ENCODE measurements around the gene IL1B. TPM values are rescaled to one million over a fixed set of nuclear protein-coding genes. Genes with fewer than 3 reads are reported as not detected.

Gene IL1B
- total RNA-seq, 1 experiment from 2014 or later: 4.3 TPM

- Histone ChIP-seq H3K27ac (no peak overlapping the region), H3K9me3 (replicated peaks) (no peaks in the 10 kb centered on the region), H3K4me1 (replicated peaks) (peaks cover 4% of the 10 kb centered on the region; the same call in 1 of the 2 replicates), H3K36me3 (no peaks in the 10 kb centered on the region), H3K4me3 (no peak overlapping the region), H3K27me3 (replicated peaks) (no peaks in the 10 kb centered on the region)
- no peak for DNase-seq (ENCODE audit: low read depth in 1 of 2, low spot score in 2 of 2)
These were observed 40.8 kb downstream of the IL1B start for GRCh38 chr2:112795774-112796173.

GRCh38 chr2:112794841-112795240, 41.7 kb downstream of the IL1B start:
- Histone ChIP-seq H3K9me3 (replicated peaks) (no peaks in the 10 kb centered on the region), H3K27ac (no peak overlapping the region), H3K36me3 (no peaks in the 10 kb centered on the region), H3K4me1 (replicated peaks) (peaks cover 4% of the 10 kb centered on the region; the same call in 1 of the 2 replicates), H3K4me3 (no peak overlapping the region), H3K27me3 (replicated peaks) (no peaks in the 10 kb centered on the region)
- no peak for DNase-seq (ENCODE audit: low read depth in 1 of 2, low spot score in 2 of 2)

GRCh38 chr2:112794131-112794733, 42.3 kb downstream of the IL1B start:
- DNase-seq (ENCODE audit: low read depth in 1 of 2, low spot score in 2 of 2): no peak
- no peaks in the 10 kb centered on the region for H3K27me3 ChIP-seq (replicated peaks)
- peaks cover 4% of the 10 kb centered on the region; the same call in 1 of the 2 replicates for H3K4me1 ChIP-seq (replicated peaks)
- H3K4me3 ChIP-seq: no peak overlapping the region
- no peaks in the 10 kb centered on the region for H3K9me3 ChIP-seq (replicated peaks)
- H3K27ac ChIP-seq: peak overlapping the region; percentile 20; the same call in 1 of the 2 replicates
- no peaks in the 10 kb centered on the region for H3K36me3 ChIP-seq

- no peaks in the 10 kb centered on the region for H3K36me3 ChIP-seq
- no peak overlapping the region for H3K4me3 ChIP-seq
- H3K9me3 ChIP-seq (replicated peaks): no peaks in the 10 kb centered on the region
- DNase-seq (ENCODE audit: low read depth in 1 of 2, low spot score in 2 of 2): no peak
- no peaks in the 10 kb centered on the region for H3K27me3 ChIP-seq (replicated peaks)
- H3K27ac ChIP-seq: peak overlapping the region; percentile 20; the same call in 1 of the 2 replicates
- H3K4me1 ChIP-seq (replicated peaks): peaks cover 4% of the 10 kb centered on the region; the same call in 1 of the 2 replicates
These were observed 43.1 kb downstream of the IL1B start for GRCh38 chr2:112793449-112793978.

- Histone ChIP-seq H3K36me3 (no peaks in the 10 kb centered on the region), H3K4me1 (replicated peaks) (peaks cover 11% of the 10 kb centered on the region), H3K27ac (no peak overlapping the region), H3K9me3 (replicated peaks) (no peaks in the 10 kb centered on the region), H3K27me3 (replicated peaks) (no peaks in the 10 kb centered on the region), H3K4me3 (no peak overlapping the region)
- no peak for DNase-seq (ENCODE audit: low read depth in 1 of 2, low spot score in 2 of 2)
These were observed 44.2 kb downstream of the IL1B start for GRCh38 chr2:112792419-112792818.

GRCh38 chr2:112791693-112792230, 44.8 kb downstream of the IL1B start:
- no peaks in the 10 kb centered on the region for H3K27me3 ChIP-seq (replicated peaks)
- no peak overlapping the region for H3K4me3 ChIP-seq
- DNase-seq (ENCODE audit: low read depth in 1 of 2, low spot score in 2 of 2): no peak
- peaks cover 18% of the 10 kb centered on the region for H3K4me1 ChIP-seq (replicated peaks)
- no peaks in the 10 kb centered on the region for H3K36me3 ChIP-seq
- 0 out of 2 replicates have a peak, but pooled peaks cover 1% of the 10 kb centered on the region for H3K9me3 ChIP-seq (replicated peaks)
- H3K27ac ChIP-seq: no peak overlapping the region

GRCh38 chr2:112791019-112791418, 45.6 kb downstream of the IL1B start:
- Histone ChIP-seq H3K36me3 (no peaks in the 10 kb centered on the region), H3K4me3 (no peak overlapping the region), H3K27me3 (replicated peaks) (no peaks in the 10 kb centered on the region), H3K4me1 (replicated peaks) (peaks cover 22% of the 10 kb centered on the region), H3K9me3 (replicated peaks) (0 out of 2 replicates have a peak, but pooled peaks cover 3% of the 10 kb centered on the region), H3K27ac (no peak overlapping the region)
- DNase-seq (ENCODE audit: low read depth in 1 of 2, low spot score in 2 of 2): no peak

GRCh38 chr2:112790305-112790704, 46.3 kb downstream of the IL1B start:
- no peaks in the 10 kb centered on the region for H3K27me3 ChIP-seq (replicated peaks)
- peaks cover 22% of the 10 kb centered on the region for H3K4me1 ChIP-seq (replicated peaks)
- H3K4me3 ChIP-seq: no peak overlapping the region
- DNase-seq (ENCODE audit: low read depth in 1 of 2, low spot score in 2 of 2): no peak
- no peak overlapping the region for H3K27ac ChIP-seq
- 0 out of 2 replicates have a peak, but pooled peaks cover 3% of the 10 kb centered on the region for H3K9me3 ChIP-seq (replicated peaks)
- no peaks in the 10 kb centered on the region for H3K36me3 ChIP-seq

GRCh38 chr2:112789186-112789585, 47.4 kb downstream of the IL1B start:
- no peak for DNase-seq (ENCODE audit: low read depth in 1 of 2, low spot score in 2 of 2)
- H3K27me3 ChIP-seq (replicated peaks): no peaks in the 10 kb centered on the region
- no peaks in the 10 kb centered on the region for H3K36me3 ChIP-seq
- H3K9me3 ChIP-seq (replicated peaks): 0 out of 2 replicates have a peak, but pooled peaks cover 3% of the 10 kb centered on the region
- no peak overlapping the region for H3K27ac ChIP-seq
- H3K4me3 ChIP-seq: no peak overlapping the region
- peaks cover 30% of the 10 kb centered on the region for H3K4me1 ChIP-seq (replicated peaks)

- Histone ChIP-seq H3K4me3 (no peak overlapping the region), H3K27me3 (replicated peaks) (no peaks in the 10 kb centered on the region), H3K4me1 (replicated peaks) (peaks cover 35% of the 10 kb centered on the region), H3K9me3 (replicated peaks) (0 out of 2 replicates have a peak, but pooled peaks cover 3% of the 10 kb centered on the region), H3K36me3 (no peaks in the 10 kb centered on the region), H3K27ac (no peak overlapping the region)
- no peak for DNase-seq (ENCODE audit: low read depth in 1 of 2, low spot score in 2 of 2)
These were observed 47.9 kb downstream of the IL1B start for GRCh38 chr2:112788653-112789052.

GRCh38 chr2:112787729-112788393, 48.7 kb downstream of the IL1B start:
- DNase-seq (ENCODE audit: low read depth in 1 of 2, low spot score in 2 of 2): no peak
- Histone ChIP-seq H3K4me1 (replicated peaks) (peaks cover 33% of the 10 kb centered on the region), H3K4me3 (no peak overlapping the region), H3K36me3 (no peaks in the 10 kb centered on the region), H3K27ac (peak overlapping the region; percentile 73), H3K27me3 (replicated peaks) (no peaks in the 10 kb centered on the region), H3K9me3 (replicated peaks) (0 out of 2 replicates have a peak, but pooled peaks cover 3% of the 10 kb centered on the region)

GRCh38 chr2:112787294-112787693, 49.3 kb downstream of the IL1B start:
- no peaks in the 10 kb centered on the region for H3K27me3 ChIP-seq (replicated peaks)
- peaks cover 33% of the 10 kb centered on the region for H3K4me1 ChIP-seq (replicated peaks)
- H3K27ac ChIP-seq: peak overlapping the region; percentile 73
- H3K4me3 ChIP-seq: no peak overlapping the region
- H3K9me3 ChIP-seq (replicated peaks): 0 out of 2 replicates have a peak, but pooled peaks cover 3% of the 10 kb centered on the region
- DNase-seq (ENCODE audit: low read depth in 1 of 2, low spot score in 2 of 2): peak in 1 of 2 experiments; percentile 36
- H3K36me3 ChIP-seq: no peaks in the 10 kb centered on the region

- DNase-seq (ENCODE audit: low read depth in 1 of 2, low spot score in 2 of 2): peak; percentile 71 to 73
- H3K27me3 ChIP-seq (replicated peaks): no peaks in the 10 kb centered on the region
- H3K36me3 ChIP-seq: no peaks in the 10 kb centered on the region
- 0 out of 2 replicates have a peak, but pooled peaks cover 3% of the 10 kb centered on the region for H3K9me3 ChIP-seq (replicated peaks)
- H3K27ac ChIP-seq: peak within 1 kb of the TSS; percentile 42
- H3K4me1 ChIP-seq (replicated peaks): peaks cover 33% of the 10 kb centered on the region
- H3K4me3 ChIP-seq: no peak within 1 kb of the TSS
These were observed 52.1 kb downstream of the IL1B start, which contains the start of gene IL1A for GRCh38 chr2:112784199-112785189. TSS of gene IL1A (minus strand) at chr2:112784493. CDS start at chr2:112783770, 723 bp downstream.

All from SJSA1 (cell line).